ENCODE results near the gene HDAC4.

HDAC4 gene

DNA sequence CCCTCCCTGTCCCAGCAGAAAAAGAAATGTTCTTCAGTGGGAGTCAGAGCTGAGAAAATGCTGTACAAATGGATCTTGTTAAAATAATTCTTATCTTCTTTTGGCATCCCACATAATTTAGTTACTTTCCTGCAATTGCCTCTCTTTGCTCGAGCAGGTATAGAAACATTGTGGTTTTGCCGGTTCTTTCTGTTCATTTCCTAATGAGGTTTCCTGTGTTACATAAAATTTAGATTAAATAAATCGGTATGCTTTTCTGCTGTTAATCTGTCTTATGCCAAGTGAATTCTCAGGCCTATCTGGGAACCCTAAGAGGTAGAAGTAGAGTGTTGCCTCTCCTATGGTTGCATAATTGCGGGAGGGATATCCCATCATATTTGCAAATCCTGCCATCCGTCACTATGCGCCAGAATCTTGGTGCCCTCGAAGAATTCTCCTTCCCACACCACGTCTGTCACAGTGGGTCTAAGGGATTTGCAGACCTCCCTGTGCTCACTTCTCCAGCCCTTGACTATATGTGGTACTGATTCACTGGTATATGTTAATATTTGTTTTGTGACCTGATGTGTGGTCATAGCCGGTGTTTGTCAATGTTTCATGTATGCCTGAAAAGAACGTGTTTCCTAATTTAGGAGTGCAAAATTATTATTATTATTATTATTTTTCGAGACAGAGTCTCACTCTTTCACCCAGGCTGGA lies 12.2 kb upstream of the HDAC4 start:
- Histone ChIP-seq H3K4me2 (ENCODE audit: low read depth, low read length, poor library complexity, severe bottlenecking) (peak overlapping the region; percentile 45), H4K20me1 (ENCODE audit: insufficient read depth, low read length, poor library complexity, severe bottlenecking) (no peaks in the 10 kb centered on the region), H3F3A (ENCODE audit: low read depth) (no peaks in the 10 kb centered on the region), H3K9me2 (replicated peaks; ENCODE audit: low read depth, low read length) (no peaks in the 10 kb centered on the region), H3K4me1 (ENCODE audit: insufficient read depth, low read length, poor library complexity, severe bottlenecking) (peaks cover 8% of the 10 kb centered on the region), H3K9me3 (ENCODE audit: insufficient read depth, low read depth, low read length) (no peaks in the 10 kb centered on the region), H3K9ac (ENCODE audit: low read depth, low read length, poor library complexity, severe bottlenecking) (no peak overlapping the region), H3K27me3 (ENCODE audit: insufficient read depth, low read length, poor library complexity, severe bottlenecking) (no peaks in the 10 kb centered on the region), H2AFZ (ENCODE audit: low read length) (no peak overlapping the region), H3K4me3 (ENCODE audit: low read length, poor library complexity, severe bottlenecking) (no peak overlapping the region), H3K79me2 (ENCODE audit: insufficient read depth, low read length) (no peaks in the 10 kb centered on the region), H3K36me3 (ENCODE audit: insufficient read depth, low read length) (no peaks in the 10 kb centered on the region)
- TF ChIP-seq, protein P1, sequence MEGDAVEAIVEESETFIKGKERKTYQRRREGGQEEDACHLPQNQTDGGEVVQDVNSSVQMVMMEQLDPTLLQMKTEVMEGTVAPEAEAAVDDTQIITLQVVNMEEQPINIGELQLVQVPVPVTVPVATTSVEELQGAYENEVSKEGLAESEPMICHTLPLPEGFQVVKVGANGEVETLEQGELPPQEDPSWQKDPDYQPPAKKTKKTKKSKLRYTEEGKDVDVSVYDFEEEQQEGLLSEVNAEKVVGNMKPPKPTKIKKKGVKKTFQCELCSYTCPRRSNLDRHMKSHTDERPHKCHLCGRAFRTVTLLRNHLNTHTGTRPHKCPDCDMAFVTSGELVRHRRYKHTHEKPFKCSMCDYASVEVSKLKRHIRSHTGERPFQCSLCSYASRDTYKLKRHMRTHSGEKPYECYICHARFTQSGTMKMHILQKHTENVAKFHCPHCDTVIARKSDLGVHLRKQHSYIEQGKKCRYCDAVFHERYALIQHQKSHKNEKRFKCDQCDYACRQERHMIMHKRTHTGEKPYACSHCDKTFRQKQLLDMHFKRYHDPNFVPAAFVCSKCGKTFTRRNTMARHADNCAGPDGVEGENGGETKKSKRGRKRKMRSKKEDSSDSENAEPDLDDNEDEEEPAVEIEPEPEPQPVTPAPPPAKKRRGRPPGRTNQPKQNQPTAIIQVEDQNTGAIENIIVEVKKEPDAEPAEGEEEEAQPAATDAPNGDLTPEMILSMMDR (conservative IDR thresholded peaks at IDR 0.05; ENCODE audit: low read length) = no peak
- TF ChIP-seq EZH2phosphoT487 (IDR thresholded peaks at IDR 0.05; ENCODE audit: borderline replicate concordance) = no peak

DNA sequence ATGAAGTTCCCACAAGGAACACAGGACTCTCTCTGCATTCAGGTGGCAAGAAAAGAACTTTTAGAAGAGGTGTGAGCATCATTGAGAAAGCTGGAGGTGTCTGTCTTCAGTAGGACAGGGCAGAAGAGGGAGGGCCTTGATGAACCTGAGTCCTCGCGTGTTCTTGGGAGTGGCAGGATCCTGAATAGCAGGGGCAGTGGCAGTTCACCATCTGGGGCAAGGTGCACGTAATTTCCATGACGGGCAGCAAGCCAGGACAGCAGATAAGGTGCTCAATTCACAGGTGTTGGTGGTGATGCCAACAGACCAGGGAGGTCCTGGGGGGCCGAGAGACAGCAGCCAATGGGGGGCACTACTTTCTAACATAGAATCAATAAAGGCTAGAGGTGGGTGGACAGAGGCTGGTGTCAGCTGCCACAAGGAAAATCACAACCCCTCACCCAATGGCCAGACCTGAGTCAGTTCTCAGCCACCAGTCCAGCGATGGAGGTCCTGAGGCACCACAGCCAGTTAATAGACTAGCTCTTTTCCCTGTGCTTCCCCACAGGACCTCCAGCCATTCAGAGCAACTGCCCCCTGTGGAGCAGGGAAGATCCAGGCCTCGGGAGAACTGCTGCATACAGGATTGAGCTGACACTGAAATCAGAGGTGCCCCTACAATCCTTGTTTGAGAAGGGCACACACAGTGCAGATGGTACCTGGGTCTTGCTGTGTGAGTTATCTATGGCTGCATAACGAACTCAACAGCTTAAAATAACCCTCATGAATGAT lies 10.9 kb upstream of the HDAC4 start:
- Histone ChIP-seq H4K20me1 (ENCODE audit: insufficient read depth, low read length, poor library complexity, severe bottlenecking) (no peaks in the 10 kb centered on the region), H2AFZ (ENCODE audit: low read length) (no peak overlapping the region), H3K4me3 (ENCODE audit: low read length, poor library complexity, severe bottlenecking) (no peak overlapping the region), H3K4me2 (ENCODE audit: low read depth, low read length, poor library complexity, severe bottlenecking) (no peak overlapping the region), H3K9me2 (replicated peaks; ENCODE audit: low read depth, low read length) (no peaks in the 10 kb centered on the region), H3K4me1 (ENCODE audit: insufficient read depth, low read length, poor library complexity, severe bottlenecking) (peaks cover 8% of the 10 kb centered on the region), H3F3A (ENCODE audit: low read depth) (no peaks in the 10 kb centered on the region), H3K9ac (ENCODE audit: low read depth, low read length, poor library complexity, severe bottlenecking) (no peak overlapping the region), H3K9me3 (ENCODE audit: insufficient read depth, low read depth, low read length) (no peaks in the 10 kb centered on the region), H3K79me2 (ENCODE audit: insufficient read depth, low read length) (no peaks in the 10 kb centered on the region), H3K36me3 (ENCODE audit: insufficient read depth, low read length) (no peaks in the 10 kb centered on the region), H3K27me3 (ENCODE audit: insufficient read depth, low read length, poor library complexity, severe bottlenecking) (no peaks in the 10 kb centered on the region)
- TF ChIP-seq, protein P1 (conservative IDR thresholded peaks at IDR 0.05; ENCODE audit: low read length) = no peak
- TF ChIP-seq EZH2phosphoT487 (IDR thresholded peaks at IDR 0.05; ENCODE audit: borderline replicate concordance) = no peak

DNA sequence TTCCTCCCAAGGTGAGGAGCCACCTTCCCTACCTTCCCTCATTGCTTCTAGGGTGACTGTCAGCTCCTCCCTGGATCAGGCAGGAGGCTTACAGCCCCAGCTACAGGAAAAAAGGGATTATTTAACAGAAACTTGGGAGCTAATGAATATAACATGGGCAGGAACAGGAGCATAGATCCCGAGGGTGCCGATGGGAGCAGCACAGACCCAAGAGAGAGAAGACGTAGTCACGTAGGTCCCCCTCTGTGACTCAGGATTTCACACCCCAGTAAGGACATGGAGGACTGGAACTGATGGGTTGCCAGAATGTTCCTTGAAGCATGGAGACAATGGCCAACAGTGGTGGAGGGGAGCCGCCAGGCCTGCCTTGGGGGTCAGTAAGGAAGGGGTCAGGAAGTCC lies 10.3 kb upstream of the HDAC4 start:
- H3K27me3 ChIP-seq (ENCODE audit: insufficient read depth, low read length, poor library complexity, severe bottlenecking) = no peaks in the 10 kb centered on the region
- no peaks in the 10 kb centered on the region for H3F3A ChIP-seq (ENCODE audit: low read depth)
- peaks cover 8% of the 10 kb centered on the region for H3K4me1 ChIP-seq (ENCODE audit: insufficient read depth, low read length, poor library complexity, severe bottlenecking)
- H3K9me3 ChIP-seq (ENCODE audit: insufficient read depth, low read depth, low read length) = no peaks in the 10 kb centered on the region
- H2AFZ ChIP-seq (ENCODE audit: low read length) = no peak overlapping the region
- H3K4me3 ChIP-seq (ENCODE audit: low read length, poor library complexity, severe bottlenecking) = no peak overlapping the region
- H3K4me2 ChIP-seq (ENCODE audit: low read depth, low read length, poor library complexity, severe bottlenecking) = no peak overlapping the region
- H3K9me2 ChIP-seq (replicated peaks; ENCODE audit: low read depth, low read length) = no peaks in the 10 kb centered on the region
- H3K9ac ChIP-seq (ENCODE audit: low read depth, low read length, poor library complexity, severe bottlenecking) = no peak overlapping the region
- no peak for TF ChIP-seq EZH2phosphoT487 (IDR thresholded peaks at IDR 0.05; ENCODE audit: borderline replicate concordance)
- TF ChIP-seq, protein P1 (conservative IDR thresholded peaks at IDR 0.05; ENCODE audit: low read length) = no peak
- no peaks in the 10 kb centered on the region for H3K36me3 ChIP-seq (ENCODE audit: insufficient read depth, low read length)
- no peaks in the 10 kb centered on the region for H3K79me2 ChIP-seq (ENCODE audit: insufficient read depth, low read length)
- H4K20me1 ChIP-seq (ENCODE audit: insufficient read depth, low read length, poor library complexity, severe bottlenecking) = no peaks in the 10 kb centered on the region

Data from Loucy (cell line).